Mesenchymal stem cell (in vitro differentiated cells and primary cell): Measurements from ENCODE around the gene GSTM3.

ENCODE experiments used
- DNase-seq: peaks from one replicate; pipeline ENCODE4 v3.0.0-alpha.2; 2013
- H2AFZ ChIP-seq: one replicate; pipeline ENCODE4 v1.6.1; 2013; ENCODE audit warnings: low read depth, mild to moderate bottlenecking, control low read depth, inconsistent platforms, low read length, moderate library complexity
- H2AK5ac ChIP-seq: 2 replicates; pipeline ENCODE4 v1.6.1; 2013; ENCODE audit warnings: low read length, moderate library complexity, mild to moderate bottlenecking, inconsistent platforms; ENCODE audit not compliant: severe bottlenecking
- H2BK120ac ChIP-seq: one replicate; pipeline ENCODE4 v1.6.1; 2013; ENCODE audit warnings: low read depth, mild to moderate bottlenecking, inconsistent platforms, low read length, moderate library complexity
- H2BK12ac ChIP-seq, 2 experiments: one replicate each; pipeline ENCODE4 v1.6.1; 2013; ENCODE audit warnings: inconsistent platforms in 2 of 2, low read length in 2 of 2, mild to moderate bottlenecking in 2 of 2, moderate library complexity in 2 of 2, control low read depth in 1 of 2
- H2BK15ac ChIP-seq: one replicate; pipeline ENCODE4 v1.6.1; 2013; ENCODE audit warnings: mild to moderate bottlenecking, low read depth, inconsistent platforms; ENCODE audit not compliant: poor library complexity, severe bottlenecking
- H2BK5ac ChIP-seq: 2 replicates; pipeline ENCODE4 v1.6.1; 2013; ENCODE audit warnings: low read depth, mild to moderate bottlenecking, low read length, control low read depth, inconsistent platforms; ENCODE audit not compliant: poor library complexity, severe bottlenecking
- H3K14ac ChIP-seq, 2 experiments: one replicate each; pipeline ENCODE4 v1.6.1; 2013; ENCODE audit warnings: inconsistent platforms in 2 of 2, low read length in 2 of 2, control low read depth in 1 of 2, mild to moderate bottlenecking in 1 of 2, moderate library complexity in 1 of 2
- H3K18ac ChIP-seq, 2 experiments: one replicate each; pipeline ENCODE4 v1.6.1; 2013; ENCODE audit warnings: inconsistent platforms in 2 of 2, low read length in 2 of 2, control low read depth in 1 of 2, low read depth in 1 of 2, mild to moderate bottlenecking in 1 of 2
- H3K23ac ChIP-seq, 2 experiments: one replicate each; pipeline ENCODE4 v1.6.1; 2013; ENCODE audit warnings: inconsistent platforms in 2 of 2, low read length in 2 of 2, mild to moderate bottlenecking in 2 of 2, moderate library complexity in 2 of 2, control low read depth in 1 of 2
- H3K27ac ChIP-seq: 2 replicates; pipeline ENCODE4 v1.5.1; 2013; ENCODE audit warnings: mild to moderate bottlenecking, moderate library complexity, low read length, control low read depth, inconsistent platforms; ENCODE audit not compliant: poor library complexity, severe bottlenecking
- H3K27me3 ChIP-seq, 2 experiments: 2 replicates each; pipeline versions ENCODE4 v1.6.1 to v1.7.0; 2013; ENCODE audit warnings: low read length in 2 of 2, mild to moderate bottlenecking in 2 of 2, moderate library complexity in 2 of 2, control low read depth in 1 of 2, inconsistent platforms in 1 of 2; ENCODE audit not compliant: control insufficient read depth in 1 of 2, insufficient read depth in 1 of 2
- H3K36me3 ChIP-seq, 2 experiments: 2 replicates each; pipeline versions ENCODE4 v1.6.1 to v1.7.0; 2013; ENCODE audit warnings: low read length in 2 of 2, control low read depth in 1 of 2, inconsistent platforms in 1 of 2, low read depth in 1 of 2, mild to moderate bottlenecking in 1 of 2; ENCODE audit not compliant: insufficient read depth in 2 of 2, control insufficient read depth in 1 of 2
- H3K4ac ChIP-seq, 2 experiments: one replicate each; pipeline ENCODE4 v1.6.1; 2013; ENCODE audit warnings: inconsistent platforms in 2 of 2, low read length in 2 of 2, mild to moderate bottlenecking in 2 of 2, moderate library complexity in 2 of 2, control low read depth in 1 of 2, low read depth in 1 of 2
- H3K4me1 ChIP-seq: 2 replicates; pipeline ENCODE4 v1.6.1; 2013; ENCODE audit warnings: low read depth, low read length, control low read depth; ENCODE audit not compliant: control insufficient read depth, insufficient read depth
- H3K4me2 ChIP-seq: 2 replicates; pipeline ENCODE4 v1.6.1; 2013; ENCODE audit warnings: low read length, mild to moderate bottlenecking, inconsistent platforms; ENCODE audit not compliant: poor library complexity, severe bottlenecking
- H3K4me3 ChIP-seq, 2 experiments: 2 replicates each; pipeline versions ENCODE4 v1.5.1 to v1.7.0; 2013; ENCODE audit warnings: low read length in 2 of 2, mild to moderate bottlenecking in 2 of 2, control low read depth in 1 of 2, low read depth in 1 of 2; ENCODE audit not compliant: insufficient read depth in 1 of 2
- H3K79me1 ChIP-seq: replicated peaks from 2 replicates; pipeline ENCODE4 v1.6.1; 2013; ENCODE audit warnings: mild to moderate bottlenecking, control low read depth, low read length, inconsistent platforms; ENCODE audit not compliant: poor library complexity, severe bottlenecking
- H3K9ac ChIP-seq: 2 replicates; pipeline ENCODE4 v1.7.0; 2013; ENCODE audit warnings: mild to moderate bottlenecking, low read length, moderate library complexity
- H3K9me3 ChIP-seq: 2 replicates; pipeline ENCODE4 v1.7.0; 2013; ENCODE audit warnings: mild to moderate bottlenecking, low read length; ENCODE audit not compliant: control insufficient read depth
- H4K8ac ChIP-seq: one replicate; pipeline ENCODE4 v1.6.1; 2013; ENCODE audit warnings: inconsistent platforms, mild to moderate bottlenecking, low read length, moderate library complexity
- H4K91ac ChIP-seq: one replicate; pipeline ENCODE4 v1.6.1; 2013; ENCODE audit warnings: mild to moderate bottlenecking, low read length, inconsistent platforms
- WGBS: methylation state at CpG from one replicate; pipeline ENCODE4 v1.1.7; 2013; ENCODE audit warnings: mixed read lengths; 5-methylcytosine and 5-hydroxymethylcytosine counted together

The GSTM3 gene

GRCh38 chr1:109788695-109789521 lies 48.1 kb upstream of the GSTM3 start:
- no peak overlapping the region for H2BK15ac ChIP-seq
- H3K9ac ChIP-seq = no peak overlapping the region
- no peak overlapping the region for H2BK120ac ChIP-seq
- no peaks in the 10 kb centered on the region for H3K36me3 ChIP-seq
- peak overlapping the region; percentile 26 for H2AK5ac ChIP-seq
- H3K9me3 ChIP-seq = no peaks in the 10 kb centered on the region
- H3K27me3 ChIP-seq = no peaks in the 10 kb centered on the region
- no peak overlapping the region for H4K8ac ChIP-seq
- peak overlapping the region; percentile 30 for H4K91ac ChIP-seq
- H3K27ac ChIP-seq = no peak overlapping the region
- no peaks in the 10 kb centered on the region for H3K79me1 ChIP-seq
- H3K14ac ChIP-seq = peak overlapping the region in 1 of 2 experiments; percentile 73
- H3K18ac ChIP-seq = peak overlapping the region; percentile 47 to 88
- no peak overlapping the region for H3K4me2 ChIP-seq
- WGBS = 84% methylated on average over 9 of the region's 9 CpGs
- peaks cover 75% of the 10 kb centered on the region for H3K4me1 ChIP-seq
- no peak overlapping the region for H2AFZ ChIP-seq
- peak; percentile 51 for DNase-seq
- H3K4ac ChIP-seq = peak overlapping the region; percentile 27 to 81
- peak overlapping the region; percentile 60 to 80 for H2BK12ac ChIP-seq
- no peak overlapping the region for H2BK5ac ChIP-seq
- no peak overlapping the region for H3K23ac ChIP-seq
- H3K4me3 ChIP-seq = no peak overlapping the region

- no peaks in the 10 kb centered on the region for H3K36me3 ChIP-seq
- H3K9ac ChIP-seq = no peak overlapping the region
- WGBS = 58% methylated on average over 15 of the region's 19 CpGs
These were observed 47.2 kb upstream of the GSTM3 start for GRCh38 chr1:109787845-109788601.

GRCh38 chr1:109787211-109787844 lies 46.5 kb upstream of the GSTM3 start:
- Histone ChIP-seq H4K8ac (peak overlapping the region; percentile 42), H3K14ac (peak overlapping the region in 1 of 2 experiments; percentile 75), H3K4me3 (no peak overlapping the region), H3K23ac (no peak overlapping the region), H3K9ac (no peak overlapping the region), H3K36me3 (no peaks in the 10 kb centered on the region), H3K4ac (peak overlapping the region; percentile 30 to 60), H4K91ac (peak overlapping the region; percentile 45), H2AK5ac (peak overlapping the region; percentile 62), H3K27me3 (no peaks in the 10 kb centered on the region), H2AFZ (no peak overlapping the region), H3K4me1 (peaks cover 73% of the 10 kb centered on the region), H2BK120ac (no peak overlapping the region), H3K9me3 (no peaks in the 10 kb centered on the region), H3K27ac (no peak overlapping the region), H3K79me1 (no peaks in the 10 kb centered on the region), H3K18ac (peak overlapping the region; percentile 54 to 59), H3K4me2 (no peak overlapping the region), H2BK5ac (no peak overlapping the region), H2BK15ac (peak overlapping the region; percentile 73), H2BK12ac (peak overlapping the region; percentile 49 to 96)
- DNase-seq = peak; percentile 55
- 64% methylated on average over 6 of the region's 9 CpGs for WGBS

More at GRCh38 chr1:109787845-109788601, 47.2 kb upstream of the GSTM3 start:
- Histone ChIP-seq H3K27ac (no peak overlapping the region), H2BK5ac (no peak overlapping the region), H3K4me3 (no peak overlapping the region), H4K91ac (peak overlapping the region; percentile 71), H3K4me2 (no peak overlapping the region), H3K4me1 (peaks cover 73% of the 10 kb centered on the region), H4K8ac (peak overlapping the region; percentile 42), H3K18ac (peak overlapping the region; percentile 20 to 54), H3K14ac (peak overlapping the region in 1 of 2 experiments; percentile 75), H2BK120ac (peak overlapping the region; percentile 43), H2AK5ac (peak overlapping the region; percentile 42), H3K9me3 (no peaks in the 10 kb centered on the region), H3K79me1 (no peaks in the 10 kb centered on the region), H2AFZ (no peak overlapping the region), H2BK15ac (no peak overlapping the region), H2BK12ac (peak overlapping the region; percentile 71 to 81), H3K23ac (no peak overlapping the region), H3K4ac (peak overlapping the region; percentile 30 to 81), H3K27me3 (no peaks in the 10 kb centered on the region)
- DNase-seq = peak; percentile 65
